Measurements from ENCODE around the gene IL22RA2. TPM values are rescaled to one million over a fixed set of nuclear protein-coding genes. Genes with fewer than 3 reads are reported as not detected.

Gene IL22RA2
- total RNA-seq, 1 experiment from 2014 or later: not detected

- Histone ChIP-seq H3K27me3 (replicated peaks; ENCODE audit: control insufficient read depth, insufficient read depth, low read length) (no peaks in the 10 kb centered on the region), H3K36me3 (ENCODE audit: control insufficient read depth, insufficient read depth, low read length) (no peaks in the 10 kb centered on the region), H3K4me3 (ENCODE audit: low read depth, low read length) (no peak overlapping the region), H3K4me1 (peaks cover 6% of the 10 kb centered on the region; the same call in 1 of the 2 replicates), H3K9me3 (peaks cover 18% of the 10 kb centered on the region; the same call in 1 of the 2 replicates)
- intact Hi-C loops (cut with micrococcal nuclease; ENCODE audit: unreplicated experiment): no loop called here
- H3K27me3 Mint-ChIP-seq (ENCODE audit: insufficient read depth, unreplicated experiment): peaks cover 4% of the 10 kb centered on the region
- ChIA-PET CTCF (no interaction called here), POLR2A (no interaction called here)
- no peaks in the 10 kb centered on the region for H3K4me1 Mint-ChIP-seq (ENCODE audit: low read depth, unreplicated experiment)
- peaks cover 63% of the 10 kb centered on the region for H3K9me3 Mint-ChIP-seq (ENCODE audit: unreplicated experiment)
- no peak for DNase-seq
- no peak overlapping the region for H3K4me3 Mint-ChIP-seq (ENCODE audit: unreplicated experiment)
- TF ChIP-seq CTCF (IDR thresholded peaks at IDR 0.05; ENCODE audit: insufficient read depth in 1 of 2, low read depth in 1 of 2, low read length in 1 of 2, severe bottlenecking in 1 of 2, unreplicated experiment in 1 of 2): no peak
- H3K36me3 Mint-ChIP-seq (ENCODE audit: insufficient read depth, unreplicated experiment): no peaks in the 10 kb centered on the region
- H3K27ac Mint-ChIP-seq (ENCODE audit: unreplicated experiment): no peak overlapping the region
- BruUV-seq (replicated peaks): no TSS peak
These were observed 13.5 kb downstream of the IL22RA2 start for GRCh38 chr6:137159912-137160311.

- TF ChIP-seq CTCF (IDR thresholded peaks at IDR 0.05; ENCODE audit: insufficient read depth in 1 of 2, low read depth in 1 of 2, low read length in 1 of 2, severe bottlenecking in 1 of 2, unreplicated experiment in 1 of 2): no peak
- H3K36me3 Mint-ChIP-seq (ENCODE audit: insufficient read depth, unreplicated experiment): no peaks in the 10 kb centered on the region
- H3K27ac Mint-ChIP-seq (ENCODE audit: unreplicated experiment): no peak overlapping the region
- peaks cover 6% of the 10 kb centered on the region; the same call in 1 of the 2 replicates for H3K4me1 ChIP-seq
- peaks cover 4% of the 10 kb centered on the region for H3K27me3 Mint-ChIP-seq (ENCODE audit: insufficient read depth, unreplicated experiment)
- H3K4me3 ChIP-seq (ENCODE audit: low read depth, low read length): no peak overlapping the region
- no peaks in the 10 kb centered on the region for H3K27me3 ChIP-seq (replicated peaks; ENCODE audit: control insufficient read depth, insufficient read depth, low read length)
- no peaks in the 10 kb centered on the region for H3K36me3 ChIP-seq (ENCODE audit: control insufficient read depth, insufficient read depth, low read length)
- H3K4me3 Mint-ChIP-seq (ENCODE audit: unreplicated experiment): no peak overlapping the region
- CTCF ChIA-PET: no interaction called here
- POLR2A ChIA-PET: no interaction called here
- no peak for DNase-seq
- BruUV-seq (replicated peaks): no TSS peak
- H3K9me3 ChIP-seq: 0 out of 2 replicates have a peak, but pooled peaks cover 3% of the 10 kb centered on the region
- H3K4me1 Mint-ChIP-seq (ENCODE audit: low read depth, unreplicated experiment): no peaks in the 10 kb centered on the region
- H3K9me3 Mint-ChIP-seq (ENCODE audit: unreplicated experiment): peaks cover 52% of the 10 kb centered on the region
- intact Hi-C loops (cut with micrococcal nuclease; ENCODE audit: unreplicated experiment): no loop called here
These were observed 15.8 kb downstream of the IL22RA2 start for GRCh38 chr6:137157601-137158000.

GRCh38 chr6:137156650-137157049 is 16.8 kb downstream of the IL22RA2 start:
- ChIA-PET POLR2A (no interaction called here), CTCF (no interaction called here)
- Histone ChIP-seq H3K27me3 (replicated peaks; ENCODE audit: control insufficient read depth, insufficient read depth, low read length) (no peaks in the 10 kb centered on the region), H3K36me3 (ENCODE audit: control insufficient read depth, insufficient read depth, low read length) (no peaks in the 10 kb centered on the region), H3K9me3 (no peaks in the 10 kb centered on the region), H3K4me3 (ENCODE audit: low read depth, low read length) (no peak overlapping the region), H3K4me1 (peaks cover 6% of the 10 kb centered on the region; the same call in 1 of the 2 replicates)
- H3K9me3 Mint-ChIP-seq (ENCODE audit: unreplicated experiment): peaks cover 43% of the 10 kb centered on the region
- no peaks in the 10 kb centered on the region for H3K4me1 Mint-ChIP-seq (ENCODE audit: low read depth, unreplicated experiment)
- no peak overlapping the region for H3K4me3 Mint-ChIP-seq (ENCODE audit: unreplicated experiment)
- H3K27ac Mint-ChIP-seq (ENCODE audit: unreplicated experiment): no peak overlapping the region
- H3K36me3 Mint-ChIP-seq (ENCODE audit: insufficient read depth, unreplicated experiment): no peaks in the 10 kb centered on the region
- no peak for DNase-seq
- no TSS peak for BruUV-seq (replicated peaks)
- TF ChIP-seq CTCF (IDR thresholded peaks at IDR 0.05; ENCODE audit: insufficient read depth in 1 of 2, low read depth in 1 of 2, low read length in 1 of 2, severe bottlenecking in 1 of 2, unreplicated experiment in 1 of 2): no peak
- intact Hi-C loops (cut with micrococcal nuclease; ENCODE audit: unreplicated experiment): no loop called here
- H3K27me3 Mint-ChIP-seq (ENCODE audit: insufficient read depth, unreplicated experiment): peaks cover 4% of the 10 kb centered on the region
